ENCODE measurements around the gene LGALS14.
"Not testable (repeated sequence)": the region's sequence is repeated elsewhere in the genome, so short reads cannot be mapped to it uniquely, and the experiment has no call there.

LGALS14 gene

GRCh38 chr19:39704181-39705044 lies at the start of gene LGALS14:
TSS of gene LGALS14 (plus strand) at chr19:39704481. CDS start at chr19:39704529, 48 bp downstream.
- no peak for TF ChIP-seq MYC (IDR thresholded peaks at IDR 0.05; ENCODE audit: low read depth, low read length)
- TF ChIP-seq POLR2A (IDR thresholded peaks at IDR 0.05; ENCODE audit: extremely low read depth, insufficient read length), result no peak
- no peak for TF ChIP-seq MAX (IDR thresholded peaks at IDR 0.05; ENCODE audit: low read depth, low read length)
- no peak for TF ChIP-seq CTCF (IDR thresholded peaks at IDR 0.05; ENCODE audit: low read depth, low read length)
- no peak within 1 kb of the TSS for H3K4me3 ChIP-seq (ENCODE audit: low read depth, low read length)
- DNase-seq (ENCODE audit: low read depth), result no peak

- TF ChIP-seq MYC (IDR thresholded peaks at IDR 0.05; ENCODE audit: low read depth, low read length), result no peak
- TF ChIP-seq CTCF (IDR thresholded peaks at IDR 0.05; ENCODE audit: low read depth, low read length), result no peak
- no peak for TF ChIP-seq POLR2A (IDR thresholded peaks at IDR 0.05; ENCODE audit: extremely low read depth, insufficient read length)
- no peak for TF ChIP-seq MAX (IDR thresholded peaks at IDR 0.05; ENCODE audit: low read depth, low read length)
- no peak for DNase-seq (ENCODE audit: low read depth)
Measured at GRCh38 chr19:39655613-39656012, 48.7 kb upstream of the LGALS14 start, which contains the start of gene LGALS16. TSS of gene LGALS16 (plus strand) at chr19:39655913. CDS start at chr19:39655962, 49 bp downstream.

GRCh38 chr19:39659791-39660190 lies 44.5 kb upstream of the LGALS14 start:
- H3K4me3 ChIP-seq (ENCODE audit: low read depth, low read length), result no peak overlapping the region
- no peak for TF ChIP-seq MYC (IDR thresholded peaks at IDR 0.05; ENCODE audit: low read depth, low read length)
- TF ChIP-seq POLR2A (IDR thresholded peaks at IDR 0.05; ENCODE audit: extremely low read depth, insufficient read length), result no peak
- TF ChIP-seq MAX (IDR thresholded peaks at IDR 0.05; ENCODE audit: low read depth, low read length), result no peak
- no peak for TF ChIP-seq CTCF (IDR thresholded peaks at IDR 0.05; ENCODE audit: low read depth, low read length)
- no peak for DNase-seq (ENCODE audit: low read depth)

More at GRCh38 chr19:39655613-39656012, 48.7 kb upstream of the LGALS14 start, which contains the start of gene LGALS16:
- no peak within 1 kb of the TSS for H3K4me3 ChIP-seq (ENCODE audit: low read depth, low read length)

GRCh38 chr19:39660661-39661060 lies 43.6 kb upstream of the LGALS14 start:
- TF ChIP-seq CTCF (IDR thresholded peaks at IDR 0.05; ENCODE audit: low read depth, low read length), result no peak
- no peak for TF ChIP-seq MYC (IDR thresholded peaks at IDR 0.05; ENCODE audit: low read depth, low read length)
- no peak for TF ChIP-seq POLR2A (IDR thresholded peaks at IDR 0.05; ENCODE audit: extremely low read depth, insufficient read length)
- no peak for TF ChIP-seq MAX (IDR thresholded peaks at IDR 0.05; ENCODE audit: low read depth, low read length)
- H3K4me3 ChIP-seq (ENCODE audit: low read depth, low read length), result no peak overlapping the region
- DNase-seq (ENCODE audit: low read depth), result no peak

GRCh38 chr19:39661565-39661964 lies 42.7 kb upstream of the LGALS14 start:
- DNase-seq (ENCODE audit: low read depth), result no peak
- no peak overlapping the region for H3K4me3 ChIP-seq (ENCODE audit: low read depth, low read length)
- TF ChIP-seq CTCF (IDR thresholded peaks at IDR 0.05; ENCODE audit: low read depth, low read length) (no peak), POLR2A (IDR thresholded peaks at IDR 0.05; ENCODE audit: extremely low read depth, insufficient read length) (no peak), MYC (IDR thresholded peaks at IDR 0.05; ENCODE audit: low read depth, low read length) (no peak), MAX (IDR thresholded peaks at IDR 0.05; ENCODE audit: low read depth, low read length) (no peak)

- H3K4me3 ChIP-seq (ENCODE audit: low read depth, low read length); DNase-seq (ENCODE audit: low read depth): not testable (repeated sequence)
Measured at GRCh38 chr19:39669860-39670259, 34.4 kb upstream of the LGALS14 start.

Data from NB4 (cell line).